HG02642 (cell line): Measurements from ENCODE around the gene KIF15.

Source experiments
- ATAC-seq: cut with Tn5 transposase; IDR thresholded peaks from one replicate; pipeline ENCODE4 v1.9.1; 2021; ENCODE audit warnings: mild to moderate bottlenecking; ENCODE audit not compliant: unreplicated experiment, poor library complexity

Gene KIF15, protein sequence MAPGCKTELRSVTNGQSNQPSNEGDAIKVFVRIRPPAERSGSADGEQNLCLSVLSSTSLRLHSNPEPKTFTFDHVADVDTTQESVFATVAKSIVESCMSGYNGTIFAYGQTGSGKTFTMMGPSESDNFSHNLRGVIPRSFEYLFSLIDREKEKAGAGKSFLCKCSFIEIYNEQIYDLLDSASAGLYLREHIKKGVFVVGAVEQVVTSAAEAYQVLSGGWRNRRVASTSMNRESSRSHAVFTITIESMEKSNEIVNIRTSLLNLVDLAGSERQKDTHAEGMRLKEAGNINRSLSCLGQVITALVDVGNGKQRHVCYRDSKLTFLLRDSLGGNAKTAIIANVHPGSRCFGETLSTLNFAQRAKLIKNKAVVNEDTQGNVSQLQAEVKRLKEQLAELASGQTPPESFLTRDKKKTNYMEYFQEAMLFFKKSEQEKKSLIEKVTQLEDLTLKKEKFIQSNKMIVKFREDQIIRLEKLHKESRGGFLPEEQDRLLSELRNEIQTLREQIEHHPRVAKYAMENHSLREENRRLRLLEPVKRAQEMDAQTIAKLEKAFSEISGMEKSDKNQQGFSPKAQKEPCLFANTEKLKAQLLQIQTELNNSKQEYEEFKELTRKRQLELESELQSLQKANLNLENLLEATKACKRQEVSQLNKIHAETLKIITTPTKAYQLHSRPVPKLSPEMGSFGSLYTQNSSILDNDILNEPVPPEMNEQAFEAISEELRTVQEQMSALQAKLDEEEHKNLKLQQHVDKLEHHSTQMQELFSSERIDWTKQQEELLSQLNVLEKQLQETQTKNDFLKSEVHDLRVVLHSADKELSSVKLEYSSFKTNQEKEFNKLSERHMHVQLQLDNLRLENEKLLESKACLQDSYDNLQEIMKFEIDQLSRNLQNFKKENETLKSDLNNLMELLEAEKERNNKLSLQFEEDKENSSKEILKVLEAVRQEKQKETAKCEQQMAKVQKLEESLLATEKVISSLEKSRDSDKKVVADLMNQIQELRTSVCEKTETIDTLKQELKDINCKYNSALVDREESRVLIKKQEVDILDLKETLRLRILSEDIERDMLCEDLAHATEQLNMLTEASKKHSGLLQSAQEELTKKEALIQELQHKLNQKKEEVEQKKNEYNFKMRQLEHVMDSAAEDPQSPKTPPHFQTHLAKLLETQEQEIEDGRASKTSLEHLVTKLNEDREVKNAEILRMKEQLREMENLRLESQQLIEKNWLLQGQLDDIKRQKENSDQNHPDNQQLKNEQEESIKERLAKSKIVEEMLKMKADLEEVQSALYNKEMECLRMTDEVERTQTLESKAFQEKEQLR (N-terminal part only)

DNA sequence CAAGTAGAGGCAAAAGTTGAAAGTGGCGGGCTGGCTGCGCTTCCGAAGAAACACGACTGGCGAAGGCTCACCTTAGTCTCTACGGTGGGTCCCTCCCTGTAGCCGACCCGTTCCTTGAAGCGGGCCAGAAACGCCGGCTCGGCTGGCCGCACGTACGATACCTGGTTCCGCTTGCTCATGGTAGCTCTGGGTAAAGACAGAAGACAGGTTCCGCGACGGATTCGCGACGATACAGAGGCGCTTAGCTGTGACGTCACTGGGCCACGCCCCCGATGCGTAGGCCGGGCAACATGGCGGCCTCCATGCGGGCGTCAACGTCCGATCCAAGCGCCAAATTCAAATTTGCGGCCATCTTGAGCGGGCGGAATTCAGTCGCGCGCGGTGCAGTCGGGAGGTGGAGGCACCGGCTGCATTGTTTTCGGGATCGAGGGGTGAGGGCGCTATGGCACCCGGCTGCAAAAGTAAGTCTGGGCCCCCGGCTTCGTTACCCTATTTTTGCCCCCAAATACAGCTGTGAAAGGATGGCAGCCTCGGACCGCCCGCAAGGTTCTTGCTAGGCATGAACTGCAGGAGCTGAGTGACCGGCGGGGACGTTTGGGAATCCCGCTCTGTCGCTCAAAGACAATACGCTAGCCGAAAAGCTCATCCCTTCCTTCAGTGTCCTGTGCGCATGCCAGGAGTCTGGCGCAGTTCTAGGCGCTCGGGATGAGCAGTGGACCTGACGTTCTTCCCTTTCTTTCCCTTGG, at the start of gene KIF15, which contains the start of gene KIAA1143:
Gene KIF15 (plus strand): TSS at position 371 of the 746 bp plus-strand sequence. CDS start 72 bp downstream, at position 443.
Gene KIAA1143 (minus strand): TSS at position 196 of the 746 bp plus-strand sequence. CDS start 17 bp downstream, at position 179.
- peak; percentile 92 for ATAC-seq

DNA sequence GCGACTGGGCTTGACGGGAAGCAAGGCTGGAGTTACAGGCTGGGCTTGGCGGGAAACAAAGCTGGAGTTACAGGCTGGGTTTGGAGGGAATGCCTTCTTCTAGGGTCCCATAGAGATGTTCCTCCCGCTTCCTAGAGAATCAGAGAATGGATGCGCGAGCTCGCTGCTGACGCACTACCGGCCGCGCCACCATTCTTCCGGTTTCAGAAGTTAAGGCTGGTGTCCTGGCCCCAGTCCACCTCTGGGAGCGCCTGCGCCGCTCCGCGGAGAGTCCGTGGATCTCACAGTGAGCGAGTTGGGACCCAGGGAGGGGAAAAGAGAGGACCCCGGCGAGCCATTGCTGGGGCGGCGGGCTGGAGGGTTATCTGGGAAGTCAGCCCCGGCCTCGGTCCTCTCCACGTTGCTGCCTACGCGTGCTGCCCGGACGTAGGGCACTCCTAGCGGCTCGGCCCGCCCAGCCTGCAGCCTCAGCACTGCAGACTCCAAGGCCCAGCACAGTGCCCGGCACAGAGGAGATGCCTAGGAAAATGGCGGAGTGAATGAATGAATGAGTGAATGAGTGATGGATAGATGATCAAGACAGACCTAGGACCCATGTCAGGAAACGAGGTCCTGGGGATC, 49.0 kb upstream of the KIF15 start, which contains the start of gene ZNF502:
Gene ZNF502 (plus strand): TSS at position 206 of the 621 bp plus-strand sequence. CDS start 7,602 bp downstream, outside the sequence.
- no peak for ATAC-seq

DNA sequence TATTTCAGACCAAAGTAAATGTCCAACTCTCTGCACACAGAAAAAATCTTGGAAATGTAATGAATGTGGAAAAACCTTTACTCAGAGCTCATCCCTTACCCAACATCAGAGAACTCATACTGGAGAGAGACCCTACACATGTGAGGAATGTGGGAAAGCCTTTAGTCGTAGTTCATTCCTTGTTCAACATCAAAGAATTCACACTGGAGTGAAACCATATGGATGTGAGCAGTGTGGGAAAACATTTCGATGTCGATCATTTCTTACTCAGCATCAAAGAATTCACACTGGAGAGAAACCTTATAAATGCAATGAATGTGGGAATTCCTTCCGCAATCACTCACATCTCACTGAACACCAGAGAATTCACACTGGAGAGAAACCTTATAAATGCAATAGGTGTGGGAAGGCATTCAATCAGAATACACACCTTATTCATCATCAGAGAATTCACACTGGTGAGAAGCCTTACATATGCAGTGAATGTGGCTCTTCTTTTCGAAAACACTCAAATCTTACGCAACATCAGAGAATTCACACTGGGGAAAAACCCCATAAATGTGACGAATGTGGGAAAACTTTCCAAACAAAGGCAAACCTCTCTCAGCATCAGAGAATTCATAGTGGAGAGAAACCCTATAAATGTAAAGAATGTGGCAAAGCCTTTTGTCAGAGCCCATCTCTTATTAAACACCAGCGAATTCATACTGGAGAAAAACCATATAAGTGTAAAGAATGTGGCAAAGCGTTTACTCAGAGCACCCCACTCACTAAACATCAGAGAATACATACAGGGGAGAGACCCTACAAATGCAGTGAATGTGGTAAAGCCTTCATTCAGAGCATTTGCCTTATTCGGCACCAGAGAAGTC, 40.1 kb upstream of the KIF15 start:
- ATAC-seq, result no peak

DNA sequence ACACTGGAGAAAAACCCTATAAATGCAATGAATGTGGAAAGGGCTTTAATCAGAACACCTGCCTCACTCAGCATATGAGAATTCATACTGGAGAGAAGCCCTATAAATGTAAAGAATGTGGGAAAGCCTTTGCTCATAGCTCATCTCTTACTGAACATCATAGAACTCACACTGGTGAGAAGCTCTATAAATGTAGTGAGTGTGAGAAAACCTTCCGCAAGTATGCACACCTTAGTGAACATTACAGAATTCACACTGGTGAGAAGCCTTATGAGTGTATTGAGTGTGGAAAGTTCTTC, 39.5 kb upstream of the KIF15 start:
- ATAC-seq, result no peak

DNA sequence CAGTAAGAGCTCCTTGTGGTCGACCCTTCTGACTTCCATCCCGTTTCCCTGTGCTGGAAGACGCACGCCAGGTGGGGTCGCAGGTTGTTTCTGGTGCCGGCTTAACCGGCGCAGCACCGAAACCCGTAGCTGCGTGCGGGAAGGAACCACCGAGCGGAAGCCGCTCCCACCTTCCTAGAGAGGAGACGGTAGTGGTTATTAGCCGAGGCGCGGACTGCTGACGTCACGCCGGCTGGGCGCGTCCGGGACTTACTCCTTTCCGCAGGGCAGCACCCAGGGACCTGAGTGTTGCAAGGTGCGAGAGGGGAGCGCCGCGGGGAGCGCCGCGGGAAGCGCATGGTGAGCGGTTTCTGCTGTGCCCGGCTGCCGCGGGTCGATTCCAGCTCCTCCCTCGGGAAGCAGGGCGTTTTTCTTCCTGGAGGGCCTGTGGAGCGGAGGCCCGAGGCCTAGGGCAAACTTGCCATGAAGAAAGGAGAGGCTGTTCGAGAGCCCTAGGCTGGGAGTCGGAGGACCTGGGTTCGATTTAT, 32.1 kb upstream of the KIF15 start, which contains the start of gene ZNF501:
Gene ZNF501 (plus strand): TSS at position 252 of the 527 bp plus-strand sequence. CDS start 4,787 bp downstream, outside the sequence.
- peak; percentile 91 for ATAC-seq

DNA sequence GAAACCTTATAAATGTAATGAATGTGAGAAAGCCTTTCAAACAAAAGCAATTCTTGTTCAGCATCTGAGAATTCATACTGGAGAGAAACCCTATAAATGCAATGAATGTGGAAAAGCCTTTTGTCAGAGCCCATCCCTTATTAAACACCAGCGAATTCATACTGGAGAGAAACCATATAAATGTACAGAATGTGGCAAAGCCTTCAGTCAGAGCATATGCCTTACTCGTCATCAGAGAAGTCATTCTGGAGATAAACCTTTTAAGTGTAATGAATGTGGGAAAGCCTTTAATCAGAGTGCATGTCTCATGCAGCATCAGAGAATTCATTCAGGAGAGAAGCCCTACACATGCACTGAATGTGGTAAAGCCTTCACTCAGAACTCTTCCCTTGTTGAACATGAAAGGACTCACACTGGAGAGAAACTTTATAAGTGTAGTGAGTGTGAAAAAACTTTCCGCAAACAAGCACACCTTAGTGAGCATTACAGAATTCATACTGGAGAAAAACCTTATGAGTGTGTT, 26.9 kb upstream of the KIF15 start:
- no peak for ATAC-seq

DNA sequence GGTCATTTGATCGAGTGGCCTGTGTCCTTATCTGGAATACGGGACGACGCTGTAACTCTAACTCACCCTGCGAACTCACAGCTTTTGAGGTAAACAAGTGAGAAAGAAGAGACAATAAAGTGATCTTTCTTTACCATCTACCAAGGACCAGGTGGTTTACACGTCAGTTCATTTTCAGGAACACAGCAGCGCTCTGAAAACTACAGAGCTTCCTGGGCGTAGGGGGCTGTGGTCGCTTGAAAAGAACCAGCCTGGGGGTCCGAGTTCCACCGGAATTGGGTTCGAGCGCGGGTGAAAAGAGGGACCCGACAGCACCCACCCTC, 532 bp upstream of the KIF15 start:
- ATAC-seq, result no peak

DNA sequence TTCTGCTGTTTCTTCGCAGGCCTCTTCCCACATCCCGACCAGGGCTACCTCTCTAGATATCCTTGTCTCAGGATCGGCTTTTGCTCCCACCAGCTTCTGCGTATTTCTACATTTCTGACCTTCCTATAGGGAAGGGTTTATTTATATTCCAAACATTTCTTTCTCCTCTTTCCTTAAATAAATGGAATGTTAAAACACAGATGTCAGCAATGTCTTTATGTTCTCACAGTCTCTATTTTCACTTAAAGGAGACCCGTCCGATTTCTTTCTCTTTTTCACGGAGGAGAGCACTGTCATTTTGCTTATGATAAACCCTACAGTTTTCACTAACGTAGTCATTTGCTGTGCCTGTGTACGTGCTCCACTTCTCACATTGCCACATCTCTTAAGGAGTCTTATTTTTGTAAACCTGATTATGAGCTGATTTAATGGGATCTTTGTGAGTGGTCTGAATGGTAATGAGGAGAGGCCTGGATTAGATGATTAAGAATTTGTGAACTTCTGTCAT, 630 bp downstream of the KIF15 start:
- no peak for ATAC-seq

DNA sequence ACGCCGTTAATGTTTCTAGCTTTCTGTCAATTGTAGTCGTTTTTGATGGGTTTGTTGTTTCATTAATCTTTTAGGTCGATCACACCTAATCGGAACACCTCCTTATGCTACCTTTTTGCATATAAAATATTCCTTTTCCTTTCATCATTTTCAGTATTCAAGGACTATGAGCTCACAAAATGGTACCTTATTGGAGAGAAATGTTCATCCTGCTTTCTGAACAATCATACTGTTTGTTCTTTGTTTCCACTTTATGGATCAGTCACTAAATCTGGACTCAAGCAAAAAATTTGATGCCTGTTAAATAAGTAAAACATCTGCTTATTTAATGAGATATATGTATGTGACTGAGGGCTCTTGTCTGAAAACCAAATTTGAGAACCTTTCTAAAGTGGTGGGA, 1.1 kb downstream of the KIF15 start:
- ATAC-seq, result no peak

DNA sequence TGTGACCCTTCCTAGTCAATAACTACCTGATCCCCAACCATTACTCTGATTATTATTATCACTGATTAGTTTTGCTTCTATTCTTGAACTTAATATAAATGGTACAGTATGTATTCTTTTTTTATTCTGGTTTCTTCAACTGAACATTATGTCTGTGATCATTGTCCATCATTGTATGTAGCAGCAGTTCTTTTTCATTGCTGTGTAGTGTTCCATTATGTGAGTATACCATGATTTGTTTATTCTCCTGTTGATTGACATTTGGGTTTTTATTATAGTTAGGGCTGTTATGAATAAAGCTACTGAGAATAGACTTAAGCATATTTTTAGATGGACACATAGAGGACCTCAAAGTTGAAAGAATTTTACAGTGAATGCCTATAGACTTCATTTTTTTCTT, 2.7 kb downstream of the KIF15 start:
- no peak for ATAC-seq

DNA sequence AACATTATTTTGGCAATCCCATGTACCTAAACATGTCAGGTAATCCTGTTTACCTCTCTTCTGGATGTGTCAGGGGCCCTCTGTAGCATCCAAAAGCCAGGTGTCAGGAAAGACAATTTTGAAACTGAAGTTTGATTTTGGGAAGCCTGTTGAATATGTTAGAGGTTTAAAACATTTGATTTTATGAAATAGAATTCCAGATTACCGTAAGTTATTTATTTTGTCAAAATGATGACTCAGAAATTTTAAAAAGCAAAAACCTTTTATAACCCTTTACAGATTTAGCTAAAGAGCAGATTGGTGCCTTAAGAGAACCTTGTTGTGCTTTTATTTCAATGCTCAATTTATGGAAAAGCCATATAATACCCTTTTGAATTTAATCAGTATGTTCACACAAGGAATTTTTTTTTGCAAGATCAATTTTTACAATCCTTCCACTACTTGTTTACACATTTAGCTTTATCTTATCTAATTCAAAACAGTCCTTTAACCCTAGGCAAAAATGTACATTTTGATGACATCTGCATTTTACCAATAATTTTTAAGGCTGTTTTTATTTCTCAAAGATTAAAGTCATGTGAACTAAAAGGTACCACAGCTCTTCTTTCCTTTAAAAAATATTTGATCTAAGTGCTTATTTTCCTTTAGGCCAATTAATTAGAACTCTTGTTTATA, 10.0 kb downstream of the KIF15 start:
- ATAC-seq, result no peak

DNA sequence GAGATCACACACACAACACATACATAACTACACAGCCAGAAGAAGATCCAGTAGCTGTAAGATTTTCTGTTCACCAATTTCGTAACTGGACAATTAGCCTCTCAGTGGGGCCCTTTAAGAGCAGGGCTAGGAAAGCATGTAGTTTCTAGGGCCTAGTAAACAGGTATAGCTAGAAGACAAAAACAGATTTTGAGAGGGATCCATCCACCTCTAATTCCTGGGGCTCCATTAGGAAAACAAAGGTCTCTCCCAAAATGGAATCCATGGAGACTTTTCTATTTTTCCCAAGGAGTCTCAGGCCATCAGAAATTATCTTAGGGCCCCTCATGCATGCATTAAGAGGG, 10.5 kb downstream of the KIF15 start:
- no peak for ATAC-seq

DNA sequence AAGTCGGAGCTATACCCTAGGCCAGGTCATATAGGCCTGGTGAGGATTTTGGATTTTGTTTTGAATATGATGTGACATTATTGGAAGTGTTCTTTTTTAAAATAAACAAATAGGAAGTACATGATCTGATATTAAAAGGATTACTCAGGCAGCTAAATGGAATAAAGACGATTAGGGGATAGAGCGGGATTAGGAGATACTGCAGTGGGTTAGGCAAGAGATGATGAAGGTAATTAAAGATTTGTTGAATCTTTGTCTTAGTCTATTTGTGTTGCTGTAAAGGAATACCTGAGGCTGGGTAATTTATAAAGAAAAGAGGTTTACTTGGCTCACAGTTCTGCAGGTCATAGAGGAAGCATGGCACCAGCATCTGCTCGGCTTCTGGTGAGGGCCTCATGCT, 21.3 kb downstream of the KIF15 start:
- no peak for ATAC-seq

DNA sequence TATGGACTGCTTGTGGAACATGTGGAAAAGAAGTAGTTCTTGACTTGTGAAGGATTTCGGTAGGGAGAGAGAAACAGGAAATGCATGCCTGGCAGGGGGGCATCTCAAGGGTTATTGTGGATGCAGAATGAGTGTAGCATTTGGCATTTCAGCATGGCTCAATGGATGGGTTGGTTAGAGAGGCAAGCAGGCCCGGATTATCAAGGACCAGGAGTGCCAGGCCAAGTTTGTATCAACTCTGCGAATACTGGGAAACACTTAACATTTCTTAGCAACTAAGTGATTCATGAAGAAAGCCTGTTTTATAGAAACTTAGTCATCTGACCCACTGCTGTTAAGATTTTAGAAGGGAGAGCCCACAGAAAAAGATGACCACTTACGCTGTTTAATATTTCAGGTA, 33.6 kb downstream of the KIF15 start:
- no peak for ATAC-seq

DNA sequence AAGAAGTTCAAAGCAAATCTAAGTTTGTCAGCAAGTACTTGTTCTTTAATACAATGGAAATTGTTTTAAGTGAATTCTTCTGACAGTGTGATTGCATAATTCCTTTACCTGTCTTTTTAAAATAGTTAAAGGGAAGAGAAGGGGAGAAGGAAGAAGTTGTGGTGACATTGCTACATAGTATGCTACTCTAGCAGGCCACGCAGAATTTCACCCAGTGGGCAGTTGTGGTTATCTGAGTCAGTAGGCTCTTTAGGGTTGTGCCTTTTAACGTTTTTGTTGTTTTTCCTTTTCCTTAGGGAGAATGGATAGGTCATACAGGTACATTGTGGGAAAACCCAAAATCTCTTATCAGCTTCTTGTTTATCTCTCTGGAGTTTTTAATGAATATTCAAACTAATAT, 40.4 kb downstream of the KIF15 start:
- no peak for ATAC-seq

DNA sequence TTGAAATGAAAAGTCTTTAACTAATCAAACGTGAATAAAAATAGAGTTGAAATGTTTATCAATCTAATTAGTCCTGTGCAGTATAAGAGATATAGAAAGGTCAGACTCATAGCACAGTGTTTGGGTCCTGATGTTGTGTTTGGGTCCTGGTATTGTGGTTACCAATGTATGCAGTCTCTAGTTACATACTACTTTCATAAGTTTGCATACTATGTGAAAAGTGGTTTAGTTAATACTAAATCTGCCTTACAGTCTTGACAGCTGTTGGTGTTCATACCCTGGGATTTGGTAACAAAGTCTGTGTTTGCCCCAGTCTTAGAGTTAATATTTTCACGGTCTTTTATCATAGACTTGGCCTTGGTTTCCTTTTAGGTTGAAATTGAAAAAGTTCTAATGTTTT, 41.7 kb downstream of the KIF15 start:
- ATAC-seq, result no peak

DNA sequence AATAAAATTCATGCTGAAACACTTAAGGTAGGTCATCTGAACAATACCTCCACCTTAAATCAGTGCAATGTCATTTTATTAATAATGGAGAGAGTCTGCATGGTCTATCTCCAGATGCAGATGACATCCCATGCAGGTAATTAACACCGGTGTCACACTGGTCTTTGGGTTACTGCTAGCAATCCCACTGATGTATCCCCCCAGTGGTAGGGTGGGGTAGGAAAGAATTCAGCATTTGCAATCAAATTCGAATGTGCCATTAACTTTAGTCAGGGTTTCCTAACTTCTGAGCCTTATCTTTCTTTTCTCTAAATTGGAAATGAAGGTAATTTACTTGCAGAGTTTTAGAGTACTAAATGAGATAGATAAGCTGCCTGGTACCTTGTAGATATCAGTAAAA, 44.4 kb downstream of the KIF15 start:
- ATAC-seq, result no peak
